ENCODE measurements around the gene GSN.

DNA sequence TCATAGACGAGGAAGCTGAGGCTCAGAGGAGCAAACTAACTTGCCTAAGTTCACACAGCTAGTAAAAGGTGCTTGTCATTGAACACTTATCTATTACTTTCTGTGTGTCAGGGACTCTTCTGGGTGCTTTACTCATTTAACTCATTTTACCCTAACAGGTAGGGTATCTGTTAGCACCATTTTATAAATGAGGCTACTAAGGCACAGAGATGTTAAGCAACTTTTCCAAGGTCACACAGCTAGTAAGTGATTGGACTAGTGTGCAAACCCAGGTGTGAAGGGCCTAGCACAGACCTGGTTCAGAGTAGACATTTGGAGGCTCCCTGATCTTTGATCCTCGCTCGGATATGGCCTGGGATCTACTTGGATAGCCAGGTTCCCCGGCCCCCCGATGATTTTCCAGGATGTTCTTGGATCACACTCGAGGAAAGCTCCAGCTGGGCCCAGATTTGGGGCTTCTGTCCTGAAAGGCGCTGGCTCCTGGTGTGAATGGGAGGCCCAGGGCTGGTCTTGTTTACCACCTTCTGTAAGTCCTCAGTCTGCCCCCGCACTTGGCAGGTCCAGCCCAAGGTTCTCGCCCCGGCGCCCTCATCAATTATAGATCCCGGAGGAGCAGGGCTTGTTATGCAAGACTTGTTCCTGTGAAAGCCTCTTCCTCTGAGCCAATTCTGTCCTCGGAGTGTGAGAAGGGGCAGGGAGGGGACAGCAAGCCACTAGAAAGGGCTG lies 37.5 kb downstream of the GSN start:
- TF ChIP-seq, protein P1, sequence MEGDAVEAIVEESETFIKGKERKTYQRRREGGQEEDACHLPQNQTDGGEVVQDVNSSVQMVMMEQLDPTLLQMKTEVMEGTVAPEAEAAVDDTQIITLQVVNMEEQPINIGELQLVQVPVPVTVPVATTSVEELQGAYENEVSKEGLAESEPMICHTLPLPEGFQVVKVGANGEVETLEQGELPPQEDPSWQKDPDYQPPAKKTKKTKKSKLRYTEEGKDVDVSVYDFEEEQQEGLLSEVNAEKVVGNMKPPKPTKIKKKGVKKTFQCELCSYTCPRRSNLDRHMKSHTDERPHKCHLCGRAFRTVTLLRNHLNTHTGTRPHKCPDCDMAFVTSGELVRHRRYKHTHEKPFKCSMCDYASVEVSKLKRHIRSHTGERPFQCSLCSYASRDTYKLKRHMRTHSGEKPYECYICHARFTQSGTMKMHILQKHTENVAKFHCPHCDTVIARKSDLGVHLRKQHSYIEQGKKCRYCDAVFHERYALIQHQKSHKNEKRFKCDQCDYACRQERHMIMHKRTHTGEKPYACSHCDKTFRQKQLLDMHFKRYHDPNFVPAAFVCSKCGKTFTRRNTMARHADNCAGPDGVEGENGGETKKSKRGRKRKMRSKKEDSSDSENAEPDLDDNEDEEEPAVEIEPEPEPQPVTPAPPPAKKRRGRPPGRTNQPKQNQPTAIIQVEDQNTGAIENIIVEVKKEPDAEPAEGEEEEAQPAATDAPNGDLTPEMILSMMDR (IDR thresholded peaks at IDR 0.05; ENCODE audit: low read depth, low read length, missing input control): no peak
- no peak for TF ChIP-seq JUND (IDR thresholded peaks at IDR 0.05)
- TF ChIP-seq EGR1 (IDR thresholded peaks at IDR 0.05; ENCODE audit: low read depth in 2 of 2): no peak
- no peak for TF ChIP-seq TAF1 (conservative IDR thresholded peaks at IDR 0.05)
- TF ChIP-seq, protein P2, sequence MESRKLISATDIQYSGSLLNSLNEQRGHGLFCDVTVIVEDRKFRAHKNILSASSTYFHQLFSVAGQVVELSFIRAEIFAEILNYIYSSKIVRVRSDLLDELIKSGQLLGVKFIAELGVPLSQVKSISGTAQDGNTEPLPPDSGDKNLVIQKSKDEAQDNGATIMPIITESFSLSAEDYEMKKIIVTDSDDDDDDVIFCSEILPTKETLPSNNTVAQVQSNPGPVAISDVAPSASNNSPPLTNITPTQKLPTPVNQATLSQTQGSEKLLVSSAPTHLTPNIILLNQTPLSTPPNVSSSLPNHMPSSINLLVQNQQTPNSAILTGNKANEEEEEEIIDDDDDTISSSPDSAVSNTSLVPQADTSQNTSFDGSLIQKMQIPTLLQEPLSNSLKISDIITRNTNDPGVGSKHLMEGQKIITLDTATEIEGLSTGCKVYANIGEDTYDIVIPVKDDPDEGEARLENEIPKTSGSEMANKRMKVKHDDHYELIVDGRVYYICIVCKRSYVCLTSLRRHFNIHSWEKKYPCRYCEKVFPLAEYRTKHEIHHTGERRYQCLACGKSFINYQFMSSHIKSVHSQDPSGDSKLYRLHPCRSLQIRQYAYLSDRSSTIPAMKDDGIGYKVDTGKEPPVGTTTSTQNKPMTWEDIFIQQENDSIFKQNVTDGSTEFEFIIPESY (IDR thresholded peaks at IDR 0.05): no peak
- TF ChIP-seq, protein P3, sequence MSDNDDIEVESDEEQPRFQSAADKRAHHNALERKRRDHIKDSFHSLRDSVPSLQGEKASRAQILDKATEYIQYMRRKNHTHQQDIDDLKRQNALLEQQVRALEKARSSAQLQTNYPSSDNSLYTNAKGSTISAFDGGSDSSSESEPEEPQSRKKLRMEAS (IDR thresholded peaks at IDR 0.05): no peak
- no peak for TF ChIP-seq GABPA (IDR thresholded peaks at IDR 0.05 in 1 of 2, conservative IDR thresholded peaks at IDR 0.05 in 1 of 2)
- TF ChIP-seq, protein P4, sequence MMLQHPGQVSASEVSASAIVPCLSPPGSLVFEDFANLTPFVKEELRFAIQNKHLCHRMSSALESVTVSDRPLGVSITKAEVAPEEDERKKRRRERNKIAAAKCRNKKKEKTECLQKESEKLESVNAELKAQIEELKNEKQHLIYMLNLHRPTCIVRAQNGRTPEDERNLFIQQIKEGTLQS (IDR thresholded peaks at IDR 0.05): no peak
- no peak for TF ChIP-seq RAD21 (IDR thresholded peaks at IDR 0.05)
- TF ChIP-seq SP1 (IDR thresholded peaks at IDR 0.05): no peak
- no peak for TF ChIP-seq FOXA1 (IDR thresholded peaks at IDR 0.05)
- TF ChIP-seq FOXA2 (IDR thresholded peaks at IDR 0.05): no peak
- TF ChIP-seq HNF4A (conservative IDR thresholded peaks at IDR 0.05): no peak
- no peak for TF ChIP-seq NR2F2 (IDR thresholded peaks at IDR 0.05)
